HepG2 (cell line): ENCODE measurements around the gene CCSER2. TPM values are rescaled to one million over a fixed set of nuclear protein-coding genes. Genes with fewer than 3 reads are reported as not detected.

Experiments used
- AHDC1 ChIP-seq: sonication (generic); formaldehyde crosslinking; IDR thresholded peaks from 2 replicates; pipeline ENCODE4 v1.5.1; 2020; ENCODE audit warnings: mild to moderate bottlenecking, missing genetic modification reagents, borderline replicate concordance
- ASH2L ChIP-seq: fragments of 300-600, 200-600 bp; sonication (generic); IDR thresholded peaks from 2 replicates; pipeline ENCODE4 v1.7.0; 2017; ENCODE audit warnings: low read depth, mild to moderate bottlenecking, moderate library complexity, mixed read lengths, low read length; ENCODE audit not compliant: insufficient read length
- FUBP1 ChIP-seq: sonication (generic); formaldehyde crosslinking; IDR thresholded peaks from 2 replicates; pipeline ENCODE4 v1.5.1; 2020; ENCODE audit warnings: missing genetic modification reagents, mild to moderate bottlenecking, borderline replicate concordance
- HNF1A ChIP-seq, 2 experiments: sonication (generic) in 1 of 2; formaldehyde crosslinking in 1 of 2; IDR thresholded peaks; 2 replicates each; pipeline versions ENCODE4 v1.4.0 to v1.6.1; 2016 to 2020; ENCODE audit warnings: borderline replicate concordance in 1 of 2, low read depth in 1 of 2, mild to moderate bottlenecking in 1 of 2, missing genetic modification reagents in 1 of 2
- HNF1B ChIP-seq: sonication (generic); formaldehyde crosslinking; IDR thresholded peaks from 2 replicates; pipeline ENCODE4 v1.5.1; 2020; ENCODE audit warnings: mild to moderate bottlenecking, moderate library complexity, missing genetic modification reagents
- HNRNPLL ChIP-seq: fragments of 200-400 bp; formaldehyde crosslinking; IDR thresholded peaks from 2 replicates; pipeline ENCODE4 v1.6.1; 2017; ENCODE audit warnings: mild to moderate bottlenecking, low read depth, low read length; ENCODE audit not compliant: poor library complexity, severe bottlenecking
- SALL2 ChIP-seq: sonication (generic); formaldehyde crosslinking; IDR thresholded peaks from 2 replicates; pipeline ENCODE4 v1.8.1; 2023; ENCODE audit warnings: mild to moderate bottlenecking, missing genetic modification reagents, inconsistent platforms
- TFE3 ChIP-seq: IDR thresholded peaks from 2 replicates; pipeline ENCODE4 v1.6.1; 2016
- ZNF335 ChIP-seq: sonication (generic); formaldehyde crosslinking; IDR thresholded peaks from 2 replicates; pipeline ENCODE4 v1.4.0; 2020; ENCODE audit warnings: missing genetic modification reagents
- ZNF343 ChIP-seq: sonication (generic); formaldehyde crosslinking; IDR thresholded peaks from 2 replicates; pipeline ENCODE4 v1.4.0; 2020; ENCODE audit warnings: mild to moderate bottlenecking, missing genetic modification reagents
- ZNF7 ChIP-seq: IDR thresholded peaks from 2 replicates; pipeline ENCODE4 v1.6.1; 2016; ENCODE audit warnings: missing biosample characterization, missing genetic modification reagents
- polyA plus RNA-seq, 8 experiments: library from polyadenylated mRNA; depleted of rRNA in 3 of 8; stranded (reverse) in 7 of 8; unstranded in 1 of 8; fragments of >200 nt; fragmentation: Illumina TruSeq in 4 of 8; extraction: Trizol in 4 of 8; gene quantifications; 2 replicates each; pipeline versions ENCODE4 v1.2.1 to v1.2.3, GENCODE V29; 2011 to 2016; ENCODE audit warnings: low read depth in 4 of 8, missing spikeins in 1 of 8, mixed read lengths in 1 of 8; ENCODE audit not compliant: insufficient read depth in 1 of 8
- total RNA-seq, 5 experiments: library from RNA; depleted of rRNA; stranded (reverse); fragments of >200 nt; fragmentation: Illumina TruSeq; extraction: Trizol; gene quantifications; 2 replicates each; pipeline ENCODE4 v1.2.3, GENCODE V29; 2016; ENCODE audit warnings: low read depth in 1 of 5

The CCSER2 gene
- total and polyA plus RNA-seq, 2 of the 13 experiments (the other 11 are each of a cell fraction or from before 2014, with no cell fraction given) = 13.3 to 17.2 TPM

- TF ChIP-seq HNF1A (IDR thresholded peaks at IDR 0.05; ENCODE audit: low read depth) (no peak), HNF1A (CRISPR knock-in tag; IDR thresholded peaks at IDR 0.05; ENCODE audit: borderline replicate concordance) (no peak), ZNF335 (no peak), AHDC1 (CRISPR knock-in tag) (no peak), FUBP1 (CRISPR knock-in tag) (no peak), TFE3 (no peak), HNF1B (CRISPR knock-in tag) (no peak), ASH2L (peak; percentile 72), ZNF7 (no peak), ZNF343 (CRISPR knock-in tag) (peak; percentile 38; the same call in 1 of the 2 replicates), HNRNPLL (peak; percentile 46), SALL2 (peak; percentile 75; the same call in 1 of the 2 replicates)
Observed at GRCh38 chr10:84328418-84329195, at the start of gene CCSER2 (continued).
